K562 (cell line): ENCODE data around the gene KBTBD3. TPM values are rescaled to one million over a fixed set of nuclear protein-coding genes. Genes with fewer than 3 reads are reported as not detected.
A peak's percentile ranks its signal among the peaks of the same experiment; 100 is the strongest.

Experiments
- CBFA2T3 ChIP-seq: fragments of 450-650 bp; IDR thresholded peaks from 2 replicates; pipeline ENCODE4 v1.6.1; 2017
- CBFB ChIP-seq: sonication (generic); formaldehyde crosslinking; IDR thresholded peaks from 2 replicates; pipeline ENCODE4 v1.4.0; 2020; ENCODE audit warnings: mild to moderate bottlenecking, missing genetic modification reagents
- CCNT2 ChIP-seq: IDR thresholded peaks from 2 replicates; pipeline ENCODE4 v1.6.1; 2011; ENCODE audit warnings: borderline replicate concordance, low read depth, mild to moderate bottlenecking, moderate library complexity, mixed read lengths, low read length; ENCODE audit not compliant: insufficient read length; ENCODE audit errors: extremely low read depth
- EZH2 ChIP-seq: IDR thresholded peaks from 2 replicates; pipeline ENCODE4 v1.6.1; 2012; ENCODE audit warnings: low read depth, mild to moderate bottlenecking, inconsistent platforms, low read length, borderline replicate concordance
- HEY1 ChIP-seq: fragments of 250-450 bp; sonication (Bioruptor Pico); IDR thresholded peaks from 2 replicates; pipeline ENCODE4 v1.5.0; 2020; ENCODE audit warnings: mild to moderate bottlenecking, moderate library complexity, borderline replicate concordance
- HMG20A ChIP-seq: fragments of 450-650 bp; formaldehyde crosslinking; conservative IDR thresholded peaks from 2 replicates; pipeline ENCODE4 v1.4.0; 2020; ENCODE audit warnings: mild to moderate bottlenecking, mixed read lengths
- JUNB ChIP-seq: fragments of 450-650 bp; formaldehyde crosslinking; conservative IDR thresholded peaks from 2 replicates; pipeline ENCODE4 v1.4.0; 2020; ENCODE audit warnings: mild to moderate bottlenecking
- KLF13 ChIP-seq: fragments of 450-650 bp; IDR thresholded peaks from 2 replicates; pipeline ENCODE4 v1.6.1; 2016; ENCODE audit warnings: missing genetic modification characterization, low read depth, mild to moderate bottlenecking, missing compliant biosample characterization, moderate library complexity, borderline replicate concordance
- KLF16 ChIP-seq: IDR thresholded peaks from 2 replicates; pipeline ENCODE4 v1.6.1; 2016; ENCODE audit warnings: antibody characterized with exemption
- L3MBTL2 ChIP-seq: fragments of 450-650 bp; IDR thresholded peaks from 2 replicates; pipeline ENCODE4 v1.6.1; 2016; ENCODE audit warnings: mild to moderate bottlenecking, moderate library complexity
- LEF1 ChIP-seq: fragments of 450-650 bp; IDR thresholded peaks from 2 replicates; pipeline ENCODE4 v1.6.1; 2016; ENCODE audit warnings: mild to moderate bottlenecking
- NCOA2 ChIP-seq, 2 experiments: fragments of 450-650 bp; IDR thresholded peaks; 2 replicates each; pipeline ENCODE4 v1.6.1; 2018; ENCODE audit warnings: mild to moderate bottlenecking in 2 of 2, moderate library complexity in 1 of 2; ENCODE audit not compliant: partially characterized antibody in 2 of 2
- NONO ChIP-seq, 2 experiments: fragments of 200-400 bp in 1 of 2; fragments of 450-650 bp in 1 of 2; formaldehyde crosslinking in 1 of 2; IDR thresholded peaks; 2 replicates each; pipeline ENCODE4 v1.6.1; 2017; ENCODE audit warnings: low read depth in 2 of 2, mild to moderate bottlenecking in 2 of 2, moderate library complexity in 2 of 2, low read length in 1 of 2
- NR2C2 ChIP-seq, 2 experiments: fragments of 200-800 bp in 1 of 2; sonication (Bioruptor generic) in 1 of 2; sonication (generic) in 1 of 2; formaldehyde crosslinking in 1 of 2; IDR thresholded peaks; 2 replicates each; pipeline versions ENCODE4 v1.6.1 to v1.8.0; 2016 to 2022; ENCODE audit warnings: mild to moderate bottlenecking in 1 of 2, missing compliant biosample characterization in 1 of 2, missing genetic modification characterization in 1 of 2, missing genetic modification reagents in 1 of 2
- NR3C1 ChIP-seq: sonication (generic); formaldehyde crosslinking; IDR thresholded peaks from 2 replicates; pipeline ENCODE4 v1.8.1; 2022; ENCODE audit warnings: missing genetic modification reagents
- PCBP1 ChIP-seq: fragments of 200-400 bp; formaldehyde crosslinking; IDR thresholded peaks from 2 replicates; pipeline ENCODE4 v1.6.1; 2018; ENCODE audit warnings: mild to moderate bottlenecking, low read depth, low read length; ENCODE audit not compliant: poor library complexity, severe bottlenecking
- POLR2AphosphoS5 ChIP-seq: IDR thresholded peaks from 2 replicates; pipeline ENCODE4 v1.6.1; 2011; ENCODE audit warnings: mild to moderate bottlenecking, low read depth, low read length, moderate library complexity; ENCODE audit not compliant: control insufficient read depth, insufficient read depth
- RAD21 ChIP-seq, 2 experiments: fragments of 250-450 bp in 1 of 2; fragments of 450-650 bp in 1 of 2; sonication (Bioruptor Pico) in 1 of 2; formaldehyde crosslinking in 1 of 2; IDR thresholded peaks in 1 of 2; conservative IDR thresholded peaks in 1 of 2; 2 replicates each; pipeline versions ENCODE4 v1.4.0 to v1.8.0; 2020 to 2022; ENCODE audit warnings: mild to moderate bottlenecking in 2 of 2, moderate library complexity in 1 of 2
- RBM22 ChIP-seq: fragments of 200-400 bp; formaldehyde crosslinking; IDR thresholded peaks from 2 replicates; pipeline ENCODE4 v1.6.1; 2018; ENCODE audit warnings: low read length, low read depth; ENCODE audit not compliant: poor library complexity, severe bottlenecking
- RHOXF2B ChIP-seq: fragments of 250-450 bp; sonication (Bioruptor Pico); conservative IDR thresholded peaks from 2 replicates; pipeline ENCODE4 v1.5.1; 2021
- SIX5 ChIP-seq, 2 experiments: IDR thresholded peaks; 2 replicates each; pipeline ENCODE4 v1.6.1; 2011; ENCODE audit warnings: low read length in 2 of 2, borderline replicate concordance in 1 of 2, low read depth in 1 of 2, mild to moderate bottlenecking in 1 of 2, moderate library complexity in 1 of 2; ENCODE audit not compliant: insufficient read depth in 1 of 2
- SMAD3 ChIP-seq: fragments of 450-650 bp; formaldehyde crosslinking; conservative IDR thresholded peaks from 2 replicates; pipeline ENCODE4 v1.4.0; 2020; ENCODE audit warnings: mild to moderate bottlenecking
- SNRNP70 ChIP-seq: fragments of 200-400 bp; formaldehyde crosslinking; optimal IDR thresholded peaks from 2 replicates; pipeline ENCODE3; 2017; ENCODE audit warnings: low read depth, low read length
- SRSF3 ChIP-seq: fragments of 200-400 bp; formaldehyde crosslinking; IDR thresholded peaks from 2 replicates; pipeline ENCODE4 v1.6.1; 2016; ENCODE audit warnings: mild to moderate bottlenecking, low read length, moderate library complexity; ENCODE audit not compliant: insufficient read depth
- SUPT5H ChIP-seq: fragments of 450-650 bp; IDR thresholded peaks from 2 replicates; pipeline ENCODE4 v1.6.1; 2016
- TAL1 ChIP-seq: fragments of 450-650 bp; IDR thresholded peaks from 2 replicates; pipeline ENCODE4 v1.6.1; 2016; ENCODE audit warnings: mild to moderate bottlenecking
- TEAD1 ChIP-seq, 2 experiments: fragments of 450-650 bp in 1 of 2; sonication (generic) in 1 of 2; formaldehyde crosslinking; IDR thresholded peaks; 2 replicates each; pipeline versions ENCODE4 v1.4.0 to v1.8.0; 2020 to 2022; ENCODE audit warnings: mild to moderate bottlenecking in 2 of 2, missing genetic modification reagents in 1 of 2
- U2AF2 ChIP-seq: fragments of 200-400 bp; formaldehyde crosslinking; optimal IDR thresholded peaks from 2 replicates; pipeline ENCODE3; 2017; ENCODE audit warnings: low read depth, mild to moderate bottlenecking, low read length
- ZFP1 ChIP-seq: fragments of 450-650 bp; formaldehyde crosslinking; IDR thresholded peaks from 2 replicates; pipeline ENCODE4 v1.4.0; 2020; ENCODE audit warnings: mild to moderate bottlenecking, mixed read lengths
- ZNF133 ChIP-seq: fragments of 250-450 bp; sonication (Bioruptor Pico); IDR thresholded peaks from 2 replicates; pipeline ENCODE4 v1.4.0; 2020; ENCODE audit warnings: mild to moderate bottlenecking
- ZNF316 ChIP-seq: fragments of 450-650 bp; IDR thresholded peaks from 2 replicates; pipeline ENCODE4 v1.6.1; 2016
- ZNF695 ChIP-seq: fragments of 450-650 bp; formaldehyde crosslinking; IDR thresholded peaks from 2 replicates; pipeline ENCODE4 v1.4.0; 2020; ENCODE audit warnings: mild to moderate bottlenecking, moderate library complexity
- polyA plus RNA-seq, 8 experiments: library from polyadenylated mRNA; depleted of rRNA in 4 of 8; stranded (reverse) in 5 of 8; unstranded in 3 of 8; fragments of >200 nt; fragmentation: Nextera tagmentation in 2 of 8; fragmentation: Illumina TruSeq in 1 of 8; extraction: Ambion mirVana in 2 of 8; extraction: Trizol in 1 of 8; gene quantifications; 2 replicates each; pipeline versions ENCODE4 v1.2.1 to v1.2.3, GENCODE V29; 2011 to 2014; ENCODE audit warnings: inconsistent platforms in 1 of 8, missing spikeins in 1 of 8
- total RNA-seq, 7 experiments: library from RNA; depleted of rRNA in 6 of 7; stranded (reverse); fragments of >200 nt in 6 of 7; fragmentation: Illumina TruSeq in 2 of 7; extraction: Trizol in 2 of 7; gene quantifications; 2 replicates each; pipeline versions ENCODE4 v1.2.1 to v1.2.3, GENCODE V29; 2011 to 2021; ENCODE audit warnings: low replicate concordance in 1 of 7

KBTBD3 gene
- total and polyA plus RNA-seq, 9 of the 15 experiments (the other 6 are each of a cell fraction or from before 2014, with no cell fraction given), result 4.2 to 31.2 (median 6.4) TPM

GRCh38 chr11:106021967-106022794 is 55.0 kb downstream of the KBTBD3 start, which contains the start of gene MSANTD4 (continued):
- TF ChIP-seq RBM22 (no peak), NR2C2 (CRISPR knock-in tag; IDR thresholded peaks at IDR 0.05) (peak; percentile 98), NR2C2 (tag; IDR thresholded peaks at IDR 0.05) (peak; percentile 99), L3MBTL2 (0 out of 2 replicates have a peak, but pooled peaks have one; percentile 18), HEY1 (no peak), SUPT5H (peak; percentile 59), ZFP1 (CRISPR knock-in tag) (no peak), SRSF3 (no peak), SMAD3 (no peak), CBFA2T3 (no peak), ZNF695 (CRISPR knock-in tag) (no peak), NONO (IDR thresholded peaks at IDR 0.05; ENCODE audit: low read depth in 2 of 2, low read length in 1 of 2) (no peak), RAD21 (CRISPR knock-in tag; conservative IDR thresholded peaks at IDR 0.05 in 1 of 2, IDR thresholded peaks at IDR 0.05 in 1 of 2) (no peak), KLF13 (no peak), SNRNP70 (no peak), SIX5 (IDR thresholded peaks at IDR 0.05; ENCODE audit: borderline replicate concordance in 1 of 2, insufficient read depth in 1 of 2, low read depth in 1 of 2, low read length in 2 of 2) (no peak), KLF16 (no peak), JUNB (CRISPR knock-in tag) (0 out of 2 replicates have a peak, but pooled peaks have one; percentile 29), POLR2AphosphoS5 (0 out of 2 replicates have a peak, but pooled peaks have one; percentile 19), LEF1 (no peak), EZH2 (no peak), ZNF316 (no peak), RHOXF2B (CRISPR knock-in tag) (no peak), PCBP1 (no peak), CBFB (CRISPR knock-in tag) (no peak), HMG20A (CRISPR knock-in tag) (no peak), CCNT2 (no peak), U2AF2 (no peak), NR3C1 (CRISPR knock-in tag) (no peak), NCOA2 (IDR thresholded peaks at IDR 0.05; ENCODE audit: partially characterized antibody in 2 of 2) (no peak), TEAD1 (CRISPR knock-in tag; IDR thresholded peaks at IDR 0.05) (peak; percentile 69 to 99), TAL1 (no peak), ZNF133 (CRISPR knock-in tag) (no peak)
